Trophoblast cell (in vitro differentiated cells and primary cell): ENCODE results near the gene PDLIM1. TPM values are rescaled to one million over a fixed set of nuclear protein-coding genes. Genes with fewer than 3 reads are reported as not detected.

Experiments used
- DNase-seq, 2 donors: peaks; one replicate each; pipeline ENCODE4 v3.0.0-alpha.2; 2016
- H2AFZ ChIP-seq: 2 replicates; pipeline ENCODE4 v1.6.1; 2013; ENCODE audit warnings: low read length, moderate library complexity, mild to moderate bottlenecking; ENCODE audit not compliant: insufficient read depth, poor library complexity
- H2AK5ac ChIP-seq: 2 replicates; pipeline ENCODE4 v1.6.1; 2013; ENCODE audit warnings: mild to moderate bottlenecking, low read length
- H2BK120ac ChIP-seq: 2 replicates; pipeline ENCODE4 v1.6.1; 2013; ENCODE audit warnings: low read length, mild to moderate bottlenecking, moderate library complexity; ENCODE audit not compliant: insufficient read depth, poor library complexity
- H2BK12ac ChIP-seq: 2 replicates; pipeline ENCODE4 v1.6.1; 2013; ENCODE audit warnings: mild to moderate bottlenecking, low read length, moderate library complexity
- H2BK5ac ChIP-seq: 2 replicates; pipeline ENCODE4 v1.6.1; 2013; ENCODE audit warnings: low read length, low read depth, moderate library complexity, mild to moderate bottlenecking; ENCODE audit not compliant: poor library complexity
- H3K14ac ChIP-seq: 2 replicates; pipeline ENCODE4 v1.6.1; 2013; ENCODE audit warnings: mild to moderate bottlenecking, low read length
- H3K18ac ChIP-seq: 2 replicates; pipeline ENCODE4 v1.6.1; 2013; ENCODE audit warnings: mild to moderate bottlenecking, low read length
- H3K23ac ChIP-seq: 2 replicates; pipeline ENCODE4 v1.6.1; 2013; ENCODE audit warnings: low read length
- H3K27ac ChIP-seq: 2 replicates; pipeline ENCODE4 v1.5.1; 2013; ENCODE audit warnings: low read depth, mild to moderate bottlenecking, inconsistent platforms, low read length, moderate library complexity
- H3K27me3 ChIP-seq: 2 replicates; pipeline ENCODE4 v1.6.1; 2013; ENCODE audit warnings: inconsistent platforms, mild to moderate bottlenecking, low read length, moderate library complexity; ENCODE audit not compliant: insufficient read depth
- H3K36me3 ChIP-seq, 2 experiments: 1 replicate in 1 of 2; 2 replicates in 1 of 2; pipeline ENCODE4 v1.6.1; 2013; ENCODE audit warnings: low read length in 2 of 2, mild to moderate bottlenecking in 2 of 2, moderate library complexity in 1 of 2; ENCODE audit not compliant: insufficient read depth in 2 of 2, control insufficient read depth in 1 of 2
- H3K4ac ChIP-seq: 2 replicates; pipeline ENCODE4 v1.6.1; 2013; ENCODE audit warnings: low read depth, mild to moderate bottlenecking, low read length, moderate library complexity
- H3K4me1 ChIP-seq, 2 experiments: 1 replicate in 1 of 2; 2 replicates in 1 of 2; pipeline ENCODE4 v1.6.1; 2013; ENCODE audit warnings: low read length in 2 of 2, mild to moderate bottlenecking in 2 of 2, moderate library complexity in 1 of 2; ENCODE audit not compliant: insufficient read depth in 2 of 2, control insufficient read depth in 1 of 2
- H3K4me2 ChIP-seq: 2 replicates; pipeline ENCODE4 v1.6.1; 2013; ENCODE audit warnings: inconsistent platforms, mild to moderate bottlenecking, low read length, moderate library complexity
- H3K4me3 ChIP-seq: 2 replicates; pipeline ENCODE4 v1.5.1; 2013; ENCODE audit warnings: mild to moderate bottlenecking, low read depth, low read length, inconsistent platforms
- H3K79me1 ChIP-seq: one replicate; pipeline ENCODE4 v1.6.1; 2013; ENCODE audit warnings: low read length
- H3K79me2 ChIP-seq: 2 replicates; pipeline ENCODE4 v1.6.1; 2013; ENCODE audit warnings: low read length, mild to moderate bottlenecking; ENCODE audit not compliant: control insufficient read depth, insufficient read depth, poor library complexity
- H3K9ac ChIP-seq: 2 replicates; pipeline ENCODE4 v1.6.1; 2013; ENCODE audit warnings: mild to moderate bottlenecking, low read length
- H3K9me3 ChIP-seq: 2 replicates; pipeline ENCODE4 v1.6.1; 2013; ENCODE audit warnings: low read depth, mild to moderate bottlenecking, control low read depth, inconsistent platforms, low read length; ENCODE audit not compliant: insufficient read depth
- H4K12ac ChIP-seq: 2 replicates; pipeline ENCODE4 v1.6.1; 2013; ENCODE audit warnings: low read depth, mild to moderate bottlenecking, low read length, moderate library complexity
- H4K8ac ChIP-seq: 2 replicates; pipeline ENCODE4 v1.6.1; 2013; ENCODE audit warnings: low read depth, mild to moderate bottlenecking, low read length, moderate library complexity
- H4K91ac ChIP-seq: one replicate; pipeline ENCODE4 v1.6.1; 2013; ENCODE audit warnings: low read depth, mild to moderate bottlenecking, low read length, moderate library complexity
- WGBS: extraction: QIAGEN DNeasy Blood & Tissue Kit; methylation state at CpG from one replicate; pipeline ENCODE4 v1.1.7; 2013; ENCODE audit warnings: missing lambda C conversion rate; ENCODE audit not compliant: insufficient read length, insufficient coverage; ENCODE audit errors: extremely low coverage; 5-methylcytosine and 5-hydroxymethylcytosine counted together
- polyA plus RNA-seq: library from polyadenylated mRNA; stranded (reverse); fragments of 200-250 nt; gene quantifications from 2 replicates; pipeline ENCODE4 v1.2.3, GENCODE V29; 2013

PDLIM1 gene
- polyA plus RNA-seq = 338 and 355 TPM in 2 replicates

- Histone ChIP-seq H4K8ac (peak within 1 kb of the TSS; percentile 98), H3K4me3 (peak within 1 kb of the TSS; percentile 95), H3K14ac (peak within 1 kb of the TSS; percentile 100), H2BK5ac (peak within 1 kb of the TSS; percentile 98), H2AFZ (peak within 1 kb of the TSS; percentile 99), H3K36me3 (no peaks in the 10 kb centered on the region), H3K79me2 (peaks cover 18% of the 10 kb centered on the region), H3K4me2 (peak within 1 kb of the TSS; percentile 90), H3K23ac (no peak within 1 kb of the TSS), H3K9me3 (peaks cover 3% of the 10 kb centered on the region), H3K18ac (peak within 1 kb of the TSS; percentile 100), H3K27me3 (no peaks in the 10 kb centered on the region), H3K79me1 (peaks cover 32% of the 10 kb centered on the region), H4K91ac (peak within 1 kb of the TSS; percentile 98), H3K4ac (peak within 1 kb of the TSS; percentile 100), H2BK12ac (peak within 1 kb of the TSS; percentile 97), H2AK5ac (peak within 1 kb of the TSS; percentile 98), H3K9ac (peak within 1 kb of the TSS; percentile 95), H3K27ac (peak within 1 kb of the TSS; percentile 72), H4K12ac (peak within 1 kb of the TSS; percentile 97), H2BK120ac (peak within 1 kb of the TSS; percentile 100), H3K4me1 (peaks cover 24 to 31% of the 10 kb centered on the region in 2 experiments)
- WGBS = no CpG with 5 or more reads among the region's 119 CpGs
- DNase-seq = peak; percentile 59 to 72
These were observed at the start of gene PDLIM1 for GRCh38 chr10:95290461-95291364. TSS of gene PDLIM1 (minus strand) at chr10:95291003. CDS start at chr10:95290915, 88 bp downstream.

- no peak overlapping the region for H2BK120ac ChIP-seq
- no peaks in the 10 kb centered on the region for H3K4me1 ChIP-seq
- no peaks in the 10 kb centered on the region for H3K36me3 ChIP-seq
- no peak overlapping the region for H2BK5ac ChIP-seq
- no peaks in the 10 kb centered on the region for H3K79me1 ChIP-seq
- H3K27me3 ChIP-seq = no peaks in the 10 kb centered on the region
- no peak overlapping the region for H3K4me2 ChIP-seq
- no peak overlapping the region for H3K18ac ChIP-seq
- H4K8ac ChIP-seq = no peak overlapping the region
- no peak overlapping the region for H3K4me3 ChIP-seq
- no peak overlapping the region for H3K27ac ChIP-seq
- H2BK12ac ChIP-seq = no peak overlapping the region
- H2AK5ac ChIP-seq = no peak overlapping the region
- H3K9ac ChIP-seq = no peak overlapping the region
- peaks cover 2% of the 10 kb centered on the region for H3K9me3 ChIP-seq
- no peak overlapping the region for H4K12ac ChIP-seq
- H3K23ac ChIP-seq = no peak overlapping the region
- no peak overlapping the region for H3K14ac ChIP-seq
- no peak overlapping the region for H3K4ac ChIP-seq
- DNase-seq = no peak
- H4K91ac ChIP-seq = no peak overlapping the region
- WGBS = no CpG with 5 or more reads among the region's 1 CpG
- no peaks in the 10 kb centered on the region for H3K79me2 ChIP-seq
- H2AFZ ChIP-seq = no peak overlapping the region
These were observed 49.1 kb upstream of the PDLIM1 start for GRCh38 chr10:95339863-95340262.

- no peak overlapping the region for H3K18ac ChIP-seq
- H3K4ac ChIP-seq = no peak overlapping the region
- no peaks in the 10 kb centered on the region for H3K36me3 ChIP-seq
- no peaks in the 10 kb centered on the region for H3K27me3 ChIP-seq
- no peaks in the 10 kb centered on the region for H3K79me1 ChIP-seq
- H3K4me1 ChIP-seq = no peaks in the 10 kb centered on the region
- H3K9me3 ChIP-seq = peaks cover 2% of the 10 kb centered on the region
- no peak overlapping the region for H4K12ac ChIP-seq
- no peak overlapping the region for H3K4me2 ChIP-seq
- no peak overlapping the region for H3K23ac ChIP-seq
- no peak overlapping the region for H3K4me3 ChIP-seq
- no peak overlapping the region for H4K91ac ChIP-seq
- no peak overlapping the region for H2BK120ac ChIP-seq
- WGBS = no CpG with 5 or more reads among the region's 10 CpGs
- no peak overlapping the region for H3K14ac ChIP-seq
- H2BK5ac ChIP-seq = no peak overlapping the region
- no peaks in the 10 kb centered on the region for H3K79me2 ChIP-seq
- H3K9ac ChIP-seq = no peak overlapping the region
- H3K27ac ChIP-seq = no peak overlapping the region
- no peak for DNase-seq
- H4K8ac ChIP-seq = no peak overlapping the region
- H2AK5ac ChIP-seq = no peak overlapping the region
- no peak overlapping the region for H2AFZ ChIP-seq
- H2BK12ac ChIP-seq = no peak overlapping the region
These were observed 46.8 kb upstream of the PDLIM1 start for GRCh38 chr10:95337423-95338160.

GRCh38 chr10:95336702-95337101, 45.9 kb upstream of the PDLIM1 start:
- no peak overlapping the region for H3K4ac ChIP-seq
- H2BK120ac ChIP-seq = no peak overlapping the region
- H2AK5ac ChIP-seq = no peak overlapping the region
- H3K79me2 ChIP-seq = no peaks in the 10 kb centered on the region
- no peaks in the 10 kb centered on the region for H3K4me1 ChIP-seq
- no peak for DNase-seq
- no peak overlapping the region for H3K14ac ChIP-seq
- H2AFZ ChIP-seq = no peak overlapping the region
- H2BK12ac ChIP-seq = no peak overlapping the region
- no peak overlapping the region for H4K8ac ChIP-seq
- peaks cover 2% of the 10 kb centered on the region for H3K9me3 ChIP-seq
- H3K18ac ChIP-seq = no peak overlapping the region
- WGBS = no CpG with 5 or more reads among the region's 9 CpGs
- H4K91ac ChIP-seq = no peak overlapping the region
- no peak overlapping the region for H4K12ac ChIP-seq
- H3K36me3 ChIP-seq = no peaks in the 10 kb centered on the region
- H3K9ac ChIP-seq = no peak overlapping the region
- no peak overlapping the region for H3K4me3 ChIP-seq
- no peak overlapping the region for H3K23ac ChIP-seq
- H2BK5ac ChIP-seq = no peak overlapping the region
- no peaks in the 10 kb centered on the region for H3K79me1 ChIP-seq
- H3K4me2 ChIP-seq = no peak overlapping the region
- no peak overlapping the region for H3K27ac ChIP-seq
- no peaks in the 10 kb centered on the region for H3K27me3 ChIP-seq
